ENCODE results near the gene ANXA2.
"Not testable (repeated sequence)": the region's sequence is repeated elsewhere in the genome, so short reads cannot be mapped to it uniquely, and the experiment has no call there.

The ANXA2 gene

GRCh38 chr15:60397772-60398445, at the start of gene ANXA2:
TSS of gene ANXA2 (minus strand) at chr15:60397986. CDS start at chr15:60386075, 11,911 bp downstream.
- DNase-seq = no peak

DNA sequence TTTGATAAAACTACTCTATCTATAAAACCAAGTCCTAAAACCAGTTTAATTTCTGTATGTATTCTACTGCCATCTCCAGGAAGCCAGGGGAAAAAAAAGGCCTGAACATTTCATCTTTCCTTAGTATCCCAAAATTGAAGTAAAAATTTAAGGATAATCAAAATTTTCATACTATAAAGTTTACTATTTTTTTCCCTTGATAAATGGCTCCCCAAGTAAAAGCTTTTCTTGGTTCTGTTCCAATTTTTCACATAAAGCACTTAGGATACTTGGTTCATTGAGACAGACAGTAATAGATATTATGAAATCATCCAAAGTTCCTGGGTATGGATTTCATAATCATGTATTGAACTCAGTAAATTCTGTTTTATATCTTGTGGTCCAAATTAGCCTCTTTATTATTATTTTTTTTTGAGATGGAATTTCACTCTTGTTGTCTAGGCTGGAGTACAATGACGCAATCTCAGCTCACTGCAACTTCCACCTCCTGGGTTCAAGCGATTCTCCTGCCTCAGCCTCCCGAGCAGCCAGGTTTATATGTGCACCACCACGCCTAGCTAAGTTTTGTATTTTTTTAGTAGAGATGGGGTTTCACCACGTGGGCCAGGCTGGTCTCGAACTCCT, 46.6 kb upstream of the ANXA2 start:
- DNase-seq = no peak

DNA sequence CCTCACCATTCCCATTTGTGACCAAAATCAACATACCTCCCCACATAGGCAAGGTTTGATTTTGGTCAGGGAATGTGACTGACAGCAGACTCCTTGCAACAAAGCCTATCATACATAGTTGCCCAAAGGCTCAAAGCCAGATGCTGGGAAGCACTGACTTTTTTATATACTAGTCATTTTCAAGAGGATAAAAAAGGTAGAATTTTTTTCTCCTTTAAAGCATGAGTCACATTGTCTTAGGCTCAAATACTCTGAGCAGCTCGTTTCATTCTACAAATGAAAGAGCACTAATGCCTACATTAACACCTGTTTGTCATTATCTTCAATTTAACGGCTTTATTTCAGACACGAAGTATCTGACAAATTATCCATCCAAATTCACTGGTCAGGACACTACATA, 45.0 kb upstream of the ANXA2 start:
- DNase-seq = no peak

- DNase-seq = no peak
Observed at GRCh38 chr15:60442031-60442650, 44.4 kb upstream of the ANXA2 start.

GRCh38 chr15:60441331-60441730, 43.5 kb upstream of the ANXA2 start:
- no peak for DNase-seq

DNA sequence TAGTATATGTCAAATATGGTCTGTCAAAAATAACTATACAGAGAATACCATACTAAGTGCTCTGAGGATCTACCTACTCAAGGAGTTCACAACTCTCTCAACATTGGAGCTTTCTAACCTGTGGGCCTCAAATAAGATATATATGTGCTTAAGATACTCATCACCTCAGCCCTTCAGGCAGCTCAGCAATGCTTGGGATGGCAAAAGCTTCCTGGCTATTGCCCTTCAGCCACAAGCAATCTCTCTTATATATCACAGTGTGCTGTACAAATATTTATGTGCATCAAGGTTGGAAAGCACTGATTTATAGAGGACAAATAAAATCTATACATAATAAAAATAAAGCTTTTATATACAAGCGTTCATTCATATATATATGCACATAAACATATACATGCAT, 40.9 kb upstream of the ANXA2 start:
- no peak for DNase-seq

- DNase-seq = no peak
Observed at GRCh38 chr15:60428935-60429334, 31.1 kb upstream of the ANXA2 start.

- DNase-seq = no peak
Observed at GRCh38 chr15:60426870-60427508, 29.2 kb upstream of the ANXA2 start.

DNA sequence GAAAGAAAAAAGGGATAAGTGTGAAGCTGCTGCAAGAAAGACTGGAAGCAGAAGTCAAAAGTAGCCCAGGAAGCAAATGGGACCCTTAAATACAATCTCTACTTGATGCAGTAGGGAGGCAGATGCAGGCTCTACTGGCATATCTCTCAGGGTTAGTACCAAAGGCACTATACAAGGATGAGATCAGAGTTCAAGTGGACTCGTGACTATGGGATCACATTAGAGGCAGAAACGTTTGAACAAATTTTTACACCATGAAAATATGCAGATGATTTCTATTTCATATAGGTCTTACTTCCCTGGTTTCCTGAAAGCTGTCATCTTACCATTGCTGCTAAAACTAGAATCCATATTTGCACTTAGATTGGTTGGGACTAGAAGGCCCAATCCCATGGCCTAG, 27.7 kb upstream of the ANXA2 start:
- DNase-seq = no peak

DNA sequence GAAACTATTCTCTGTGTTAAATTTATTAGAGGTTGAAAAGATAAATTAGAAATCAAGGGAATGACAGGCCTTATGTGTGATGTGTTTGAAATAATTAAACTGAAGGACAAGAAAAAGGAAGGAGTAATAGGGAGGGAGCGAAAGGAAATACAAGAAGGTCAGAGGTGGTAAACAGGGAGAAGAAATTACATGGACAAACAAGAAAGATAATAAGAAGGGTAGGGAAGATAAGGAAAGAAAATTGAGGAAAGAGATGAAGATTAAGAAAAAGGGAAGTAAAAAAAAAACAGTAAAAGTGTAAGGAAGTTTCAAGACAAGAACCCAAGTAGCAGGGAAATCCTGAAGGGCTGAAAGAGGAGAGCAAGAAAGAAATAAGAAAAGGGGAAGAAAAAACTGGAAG, 26.2 kb upstream of the ANXA2 start:
- DNase-seq = no peak

DNA sequence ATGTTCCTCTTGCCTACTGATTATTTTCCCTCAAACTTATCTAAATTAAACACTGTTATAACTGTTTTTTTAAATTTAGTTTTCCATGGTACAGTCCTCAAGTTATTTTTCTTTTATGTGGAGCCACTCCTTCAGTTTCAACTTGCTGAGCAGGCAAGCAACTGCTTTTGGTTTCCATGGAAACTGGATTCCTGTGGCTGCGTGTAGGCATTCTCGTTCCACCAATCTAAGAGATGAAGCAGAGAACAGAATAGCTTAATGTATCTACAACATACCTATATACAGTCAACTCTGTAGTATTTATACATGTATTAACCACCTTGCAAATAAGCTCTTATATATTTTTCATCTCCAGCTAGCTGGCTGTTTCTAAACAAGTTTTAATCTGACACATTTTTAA, 25.8 kb upstream of the ANXA2 start:
- DNase-seq = no peak

DNA sequence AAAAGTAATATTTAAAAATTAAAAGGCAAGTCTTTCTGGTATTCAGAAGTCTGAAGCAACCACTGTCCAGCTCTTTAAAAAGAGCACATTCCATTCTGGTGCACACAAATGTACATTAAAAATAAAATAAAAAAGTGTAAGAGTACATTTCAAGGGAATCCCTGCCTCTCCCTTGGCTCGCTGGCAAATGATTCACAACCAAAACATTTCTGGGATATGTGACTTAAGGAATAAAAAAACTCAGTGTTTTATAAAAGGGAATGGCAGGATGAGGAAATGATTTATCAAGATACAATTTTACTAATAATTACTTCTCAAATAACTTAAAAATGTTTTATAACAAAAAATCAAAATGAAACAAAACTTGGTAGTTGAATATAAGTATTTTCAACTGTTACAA, 23.8 kb upstream of the ANXA2 start:
- no peak for DNase-seq

- no peak for DNase-seq
Observed at GRCh38 chr15:60420203-60420716, 22.5 kb upstream of the ANXA2 start.

GRCh38 chr15:60419753-60420152, 22.0 kb upstream of the ANXA2 start:
- no peak for DNase-seq

DNA sequence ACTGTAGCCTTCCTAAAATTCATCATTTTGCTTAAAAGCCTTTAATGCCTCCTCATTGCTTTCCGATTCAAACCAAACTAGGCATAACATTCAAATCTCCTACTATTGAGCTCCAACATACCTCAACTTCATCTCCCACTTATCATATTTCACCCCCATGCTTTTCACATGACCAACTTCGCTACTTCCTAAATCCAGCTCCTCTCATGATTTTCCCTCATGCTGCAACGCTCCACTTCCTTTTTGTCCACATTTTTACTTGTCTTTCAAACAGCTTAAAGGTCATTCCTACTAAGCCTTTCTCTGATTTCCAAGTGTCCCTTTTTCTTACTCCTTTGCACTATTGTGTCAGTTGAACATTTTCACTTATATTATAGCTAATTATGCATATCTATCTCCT, 20.3 kb upstream of the ANXA2 start:
- DNase-seq = no peak

DNA sequence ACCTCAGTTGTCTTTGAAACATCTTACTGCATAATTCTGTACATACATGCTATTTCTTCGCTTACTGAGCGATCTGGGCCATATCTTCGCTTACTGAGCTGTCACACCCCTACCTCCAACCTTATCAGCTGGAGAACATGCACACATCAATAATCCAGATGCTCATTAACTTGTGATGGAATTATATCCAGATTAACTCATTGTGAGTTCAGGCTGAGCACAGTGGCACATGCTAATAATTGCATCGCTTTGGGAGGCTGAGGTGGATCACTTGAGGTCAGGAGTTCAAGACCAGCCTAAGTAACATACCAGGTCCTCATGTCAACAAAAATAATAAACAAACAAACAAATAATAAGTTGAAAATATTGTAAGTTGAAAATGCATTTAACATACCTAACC, 19.3 kb upstream of the ANXA2 start:
- DNase-seq = no peak

GRCh38 chr15:60416484-60416883, 18.7 kb upstream of the ANXA2 start:
- no peak for DNase-seq

DNA sequence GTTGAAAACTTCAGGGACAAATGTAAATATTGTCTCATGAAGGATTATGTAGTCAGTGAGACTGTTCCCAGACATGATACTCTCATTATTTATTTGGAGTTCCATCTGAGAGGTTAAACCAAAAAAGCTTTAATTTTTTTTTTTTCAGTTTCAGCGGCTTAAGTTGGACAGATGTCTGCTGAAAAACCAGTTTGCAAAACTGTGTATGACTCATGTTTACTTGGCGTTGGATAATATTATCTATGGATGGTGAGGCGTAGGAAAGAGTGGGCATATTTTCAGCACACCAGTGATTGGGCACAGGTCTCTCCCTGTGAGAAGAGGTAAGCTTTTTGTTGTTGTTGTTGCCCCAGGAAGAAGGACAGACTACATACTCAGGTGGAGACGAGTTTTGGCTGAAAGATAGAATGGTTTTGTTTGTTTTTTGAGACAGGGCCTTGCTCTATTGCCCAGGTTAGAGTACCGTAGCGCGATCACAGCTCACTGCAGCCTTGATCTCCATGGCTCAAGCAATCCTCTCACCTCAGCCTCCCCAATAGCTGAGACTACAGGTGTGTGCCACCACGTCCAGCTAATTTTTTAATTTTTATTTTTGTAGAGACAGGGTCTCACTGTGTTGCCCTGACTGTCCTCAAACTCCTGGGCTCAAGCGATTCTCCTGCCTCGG, 16.4 kb upstream of the ANXA2 start:
- DNase-seq = no peak

DNA sequence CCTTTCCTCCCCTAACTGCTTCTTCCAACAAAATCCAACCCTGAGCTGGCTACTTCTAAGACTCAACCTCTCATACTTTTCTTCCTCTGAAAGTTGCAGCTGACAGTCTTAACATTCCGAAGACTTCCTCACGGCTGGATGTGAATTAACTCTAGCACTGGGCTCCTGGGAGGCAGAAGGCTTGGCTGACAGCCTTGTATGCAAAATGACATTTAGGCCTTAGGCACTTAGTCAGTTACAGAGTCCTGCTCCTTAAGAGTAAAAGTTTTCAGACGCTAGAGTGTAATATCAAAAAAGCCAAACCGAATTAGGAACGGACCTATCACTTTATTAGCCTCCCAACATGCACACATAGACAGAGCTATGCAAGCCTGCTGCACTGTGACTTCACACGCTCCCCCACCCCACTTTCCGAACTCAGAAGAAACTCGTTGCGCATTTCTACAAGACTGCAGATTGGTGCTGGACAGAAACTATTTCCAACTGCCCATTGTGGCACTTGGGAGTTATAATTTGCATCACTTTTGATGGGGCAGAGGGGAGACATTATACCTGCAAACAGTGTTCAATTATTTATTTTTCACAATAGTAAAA, 15.5 kb upstream of the ANXA2 start:
- DNase-seq = no peak

DNA sequence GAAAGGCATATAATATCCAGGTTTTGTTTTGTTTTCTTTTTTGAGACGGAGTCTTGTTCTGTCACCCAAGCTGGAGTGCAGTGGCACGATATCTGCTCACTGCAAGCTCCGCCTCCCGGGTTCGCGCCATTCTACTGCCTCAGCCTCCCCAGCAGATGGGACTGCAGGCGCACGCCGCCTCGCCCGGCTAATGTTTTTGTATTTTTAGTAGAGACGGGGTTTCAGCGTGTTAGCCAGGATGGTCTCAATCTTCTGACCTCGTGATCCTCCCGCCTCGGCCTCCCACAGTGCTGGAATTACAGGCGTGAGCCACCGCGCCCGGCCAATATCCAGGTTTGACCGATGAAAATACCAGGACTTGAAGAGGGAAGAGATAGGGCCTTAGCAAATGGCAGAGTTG, 15.0 kb upstream of the ANXA2 start:
- DNase-seq = not testable (repeated sequence)

DNA sequence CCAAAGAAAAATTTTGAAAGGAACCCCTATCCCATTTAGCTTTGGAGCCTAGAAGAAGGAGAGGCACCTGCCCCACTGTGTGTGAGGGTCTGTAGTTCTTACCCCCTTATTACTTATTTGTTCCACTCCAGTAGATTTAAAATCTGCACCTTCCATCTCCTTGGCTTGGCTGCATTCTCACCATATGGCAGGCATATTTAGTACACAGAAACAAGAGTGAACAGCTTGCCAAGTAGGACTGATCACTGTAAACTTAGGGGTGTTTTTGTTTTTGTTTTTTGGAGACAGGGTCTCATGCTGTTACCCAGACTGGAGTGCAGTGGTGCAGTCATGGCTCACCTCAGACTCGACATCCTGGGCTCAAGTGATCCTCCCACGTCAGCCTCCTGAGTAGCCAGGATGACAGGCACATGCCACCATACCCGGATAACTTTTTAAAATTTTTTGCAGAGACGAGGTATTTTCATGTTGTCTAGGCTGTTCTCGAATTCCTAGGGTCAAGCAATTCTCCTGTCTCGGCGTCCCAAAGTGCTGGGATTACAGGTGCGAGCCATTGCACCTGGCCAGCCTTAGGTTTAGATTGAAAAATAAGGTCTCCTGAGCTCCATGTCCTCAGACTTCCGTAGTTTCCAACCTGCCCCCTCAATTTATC, 14.1 kb upstream of the ANXA2 start:
- DNase-seq = no peak

DNA sequence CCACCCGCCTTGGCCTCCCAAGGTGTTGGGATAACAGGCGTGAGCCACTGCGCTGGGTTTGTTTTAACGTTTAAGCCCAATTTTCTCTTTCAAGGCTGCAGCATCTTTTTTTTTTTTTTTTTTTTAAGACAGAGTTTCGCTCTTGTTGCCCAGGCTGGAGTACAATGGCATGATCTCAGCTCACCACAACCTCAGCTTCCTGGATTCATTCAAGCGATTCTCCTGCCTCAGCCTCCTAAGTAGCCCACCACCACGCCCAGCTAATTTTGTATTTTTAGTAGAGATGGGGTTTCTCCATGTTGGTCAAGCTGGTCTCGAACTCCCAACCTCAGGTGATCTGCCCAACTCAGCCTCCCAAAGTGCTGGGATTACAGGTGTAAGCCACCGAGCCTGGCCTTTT, 12.6 kb upstream of the ANXA2 start:
- not testable (repeated sequence) for DNase-seq
